Adipocyte (in vitro differentiated cells): ENCODE data around the gene NEXN.

Experiments used
- DNase-seq: peaks from one replicate; pipeline ENCODE4 v3.0.0-alpha.2; 2015; ENCODE audit warnings: low read depth
- H3K27me3 ChIP-seq: replicated peaks from 2 replicates; pipeline ENCODE4 v1.7.0; 2013; ENCODE audit warnings: mild to moderate bottlenecking, low read length, moderate library complexity; ENCODE audit not compliant: control insufficient read depth, insufficient read depth
- H3K36me3 ChIP-seq: 2 replicates; pipeline ENCODE4 v1.7.0; 2013; ENCODE audit warnings: low read length, mild to moderate bottlenecking, moderate library complexity; ENCODE audit not compliant: control insufficient read depth, insufficient read depth, severe bottlenecking
- H3K4me1 ChIP-seq: 2 replicates; pipeline ENCODE4 v1.7.0; 2013; ENCODE audit warnings: mild to moderate bottlenecking, low read length, moderate library complexity; ENCODE audit not compliant: control insufficient read depth, insufficient read depth
- H3K4me3 ChIP-seq: 2 replicates; pipeline ENCODE4 v1.7.0; 2013; ENCODE audit warnings: mild to moderate bottlenecking, low read length, moderate library complexity
- H3K9ac ChIP-seq: 2 replicates; pipeline ENCODE4 v1.7.0; 2013; ENCODE audit warnings: mild to moderate bottlenecking, low read length, moderate library complexity
- H3K9me3 ChIP-seq: 2 replicates; pipeline ENCODE4 v1.7.0; 2013; ENCODE audit warnings: mild to moderate bottlenecking, low read length, moderate library complexity; ENCODE audit not compliant: control insufficient read depth

NEXN gene

GRCh38 chr1:77874804-77875445 is 13.5 kb upstream of the NEXN start:
- Histone ChIP-seq H3K27me3 (no peaks in the 10 kb centered on the region), H3K9me3 (no peaks in the 10 kb centered on the region), H3K4me3 (no peak overlapping the region), H3K9ac (no peak overlapping the region), H3K4me1 (peaks cover 2% of the 10 kb centered on the region), H3K36me3 (peaks cover 15% of the 10 kb centered on the region)
- DNase-seq: peak; percentile 31

- H3K9me3 ChIP-seq: no peaks in the 10 kb centered on the region
- peaks cover 2% of the 10 kb centered on the region for H3K4me1 ChIP-seq
- no peak overlapping the region for H3K9ac ChIP-seq
- no peaks in the 10 kb centered on the region for H3K27me3 ChIP-seq
- peaks cover 15% of the 10 kb centered on the region for H3K36me3 ChIP-seq
- H3K4me3 ChIP-seq: no peak overlapping the region
- peak; percentile 46 for DNase-seq
These were observed 11.5 kb upstream of the NEXN start for GRCh38 chr1:77876884-77877283.

DNA sequence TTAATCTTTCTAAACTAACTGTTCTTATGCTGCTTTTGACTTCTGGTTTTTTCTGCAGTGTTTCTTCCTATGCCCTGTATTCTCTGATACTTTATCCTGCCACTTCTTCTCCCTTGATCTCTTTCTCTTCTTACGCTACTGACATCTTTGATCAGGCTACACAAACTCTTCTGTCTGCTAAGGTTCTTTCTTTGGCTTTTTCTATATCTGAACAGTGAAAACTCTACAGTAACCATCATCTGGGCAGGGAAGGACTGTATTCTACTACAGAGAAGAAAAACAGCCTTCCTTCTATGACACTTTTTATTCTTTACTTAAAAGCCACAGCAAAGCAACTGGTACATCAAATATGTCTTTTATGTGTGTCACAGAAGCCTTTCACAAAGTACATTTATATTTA is 7.4 kb upstream of the NEXN start:
- Histone ChIP-seq H3K9me3 (no peaks in the 10 kb centered on the region), H3K36me3 (peaks cover 5% of the 10 kb centered on the region), H3K4me1 (peaks cover 5% of the 10 kb centered on the region), H3K27me3 (no peaks in the 10 kb centered on the region), H3K9ac (no peak overlapping the region), H3K4me3 (no peak overlapping the region)
- DNase-seq: no peak

DNA sequence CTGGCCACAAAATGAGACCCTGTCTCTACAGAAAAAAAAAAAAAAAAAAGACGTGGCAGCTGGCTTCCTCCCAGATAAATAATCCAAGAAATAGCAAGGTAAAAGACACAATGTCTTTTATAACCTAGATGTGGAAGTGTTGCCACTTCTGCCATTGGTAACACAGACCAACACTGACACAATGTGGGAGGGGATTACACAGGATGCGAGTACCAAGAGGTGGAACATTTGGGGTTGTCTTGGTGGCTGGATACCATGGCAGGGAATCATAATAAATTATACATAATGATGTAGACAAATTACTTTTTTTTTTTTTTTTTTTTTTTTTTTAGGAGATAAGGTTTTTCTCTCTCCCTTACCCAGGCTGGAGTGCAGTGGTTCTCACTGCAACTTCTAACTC is 6.0 kb upstream of the NEXN start:
- Histone ChIP-seq H3K36me3 (peaks cover 5% of the 10 kb centered on the region), H3K9ac (no peak overlapping the region), H3K4me1 (peaks cover 5% of the 10 kb centered on the region), H3K27me3 (no peaks in the 10 kb centered on the region), H3K9me3 (no peaks in the 10 kb centered on the region), H3K4me3 (no peak overlapping the region)
- no peak for DNase-seq

DNA sequence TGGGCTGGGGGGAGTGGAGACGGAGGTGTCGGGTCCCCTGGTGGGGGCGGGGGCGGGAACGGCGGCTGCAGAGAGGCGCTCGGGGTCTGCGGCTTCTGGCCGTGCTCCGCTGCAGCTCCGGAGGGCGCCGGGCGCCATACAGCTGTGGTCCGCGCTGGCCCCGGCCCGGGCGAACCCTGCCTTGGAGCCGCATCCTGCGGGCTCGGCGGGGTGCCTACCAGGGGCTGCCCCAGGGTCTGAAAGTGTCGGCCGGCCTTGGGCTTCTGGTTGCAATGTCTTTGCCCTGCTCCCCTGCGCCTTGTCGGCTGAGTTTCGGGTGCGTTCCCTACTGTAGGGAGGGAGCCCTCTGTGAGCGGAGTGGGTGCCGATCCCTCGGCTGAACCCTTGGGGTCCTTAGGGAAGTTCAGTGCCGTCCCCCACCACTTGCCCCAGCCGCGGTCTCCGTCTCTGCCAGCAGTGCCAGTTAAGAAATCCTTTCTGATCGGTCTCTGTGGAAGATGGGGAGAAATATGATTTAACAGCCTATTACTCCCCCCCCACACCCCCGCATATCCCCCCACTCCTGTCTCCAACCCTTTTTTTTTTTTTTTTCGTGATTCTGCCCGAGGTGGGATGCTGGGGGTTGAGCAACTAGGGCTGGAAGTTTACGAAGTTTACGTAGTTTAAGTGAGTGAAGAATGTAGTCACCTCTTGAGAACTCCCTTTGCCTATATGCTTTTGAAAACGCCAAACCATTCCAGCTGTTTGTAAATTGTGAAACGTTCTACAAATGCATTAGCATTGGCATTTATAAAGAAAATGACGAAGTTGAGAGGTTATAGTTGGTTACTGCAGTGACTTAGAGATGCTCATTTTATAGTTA is 588 bp downstream of the NEXN start:
- H3K9ac ChIP-seq: peak overlapping the region; percentile 99
- H3K36me3 ChIP-seq: peaks cover 8% of the 10 kb centered on the region
- H3K4me3 ChIP-seq: peak overlapping the region; percentile 96
- no peaks in the 10 kb centered on the region for H3K9me3 ChIP-seq
- peaks cover 29% of the 10 kb centered on the region for H3K4me1 ChIP-seq
- no peaks in the 10 kb centered on the region for H3K27me3 ChIP-seq
- DNase-seq: peak; percentile 84

DNA sequence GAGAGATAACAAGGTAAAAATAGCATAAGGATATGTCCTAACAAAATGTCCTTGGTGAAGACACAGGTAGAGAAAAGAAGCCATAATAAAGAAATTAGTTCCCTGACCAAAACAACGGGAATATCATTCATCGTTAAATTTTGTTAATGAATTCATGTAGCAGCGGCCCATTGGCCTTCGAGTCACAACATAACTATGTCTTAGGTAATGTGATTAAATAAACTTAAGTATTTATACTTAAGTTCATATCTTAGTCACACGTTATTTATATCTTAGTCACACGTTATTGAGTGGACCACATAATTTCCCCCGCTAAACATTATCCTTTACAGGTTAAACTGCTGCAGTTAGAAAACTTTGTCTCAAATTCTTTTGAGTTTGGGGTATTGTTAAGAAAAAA is 1.2 kb downstream of the NEXN start:
- no peaks in the 10 kb centered on the region for H3K9me3 ChIP-seq
- DNase-seq: peak; percentile 82
- no peaks in the 10 kb centered on the region for H3K27me3 ChIP-seq
- peaks cover 29% of the 10 kb centered on the region for H3K4me1 ChIP-seq
- peaks cover 13% of the 10 kb centered on the region for H3K36me3 ChIP-seq
- H3K4me3 ChIP-seq: peak overlapping the region; percentile 96
- H3K9ac ChIP-seq: peak overlapping the region; percentile 99

DNA sequence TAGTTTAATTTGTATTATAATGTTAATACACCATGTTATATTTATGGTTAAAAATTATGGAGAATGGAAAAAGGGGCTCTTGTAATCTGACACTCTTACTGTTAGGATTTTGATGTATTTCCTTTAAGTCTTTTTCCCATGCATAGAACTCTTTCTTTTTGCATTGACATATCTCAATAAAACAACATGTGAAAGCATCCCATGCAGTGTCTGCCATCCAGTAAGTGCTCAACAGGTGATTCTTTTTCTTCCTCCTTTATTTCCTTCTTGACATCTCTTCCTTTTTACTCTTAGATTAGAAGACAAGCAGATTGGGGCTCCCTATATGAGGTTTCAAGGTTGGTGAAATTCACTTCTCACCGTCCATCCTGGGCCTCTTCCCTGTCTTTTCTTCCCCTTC is 2.8 kb downstream of the NEXN start:
- peaks cover 26% of the 10 kb centered on the region for H3K4me1 ChIP-seq
- peak overlapping the region; percentile 96 for H3K4me3 ChIP-seq
- H3K9ac ChIP-seq: peak overlapping the region; percentile 99
- no peaks in the 10 kb centered on the region for H3K9me3 ChIP-seq
- DNase-seq: no peak
- H3K36me3 ChIP-seq: peaks cover 19% of the 10 kb centered on the region
- H3K27me3 ChIP-seq: no peaks in the 10 kb centered on the region

DNA sequence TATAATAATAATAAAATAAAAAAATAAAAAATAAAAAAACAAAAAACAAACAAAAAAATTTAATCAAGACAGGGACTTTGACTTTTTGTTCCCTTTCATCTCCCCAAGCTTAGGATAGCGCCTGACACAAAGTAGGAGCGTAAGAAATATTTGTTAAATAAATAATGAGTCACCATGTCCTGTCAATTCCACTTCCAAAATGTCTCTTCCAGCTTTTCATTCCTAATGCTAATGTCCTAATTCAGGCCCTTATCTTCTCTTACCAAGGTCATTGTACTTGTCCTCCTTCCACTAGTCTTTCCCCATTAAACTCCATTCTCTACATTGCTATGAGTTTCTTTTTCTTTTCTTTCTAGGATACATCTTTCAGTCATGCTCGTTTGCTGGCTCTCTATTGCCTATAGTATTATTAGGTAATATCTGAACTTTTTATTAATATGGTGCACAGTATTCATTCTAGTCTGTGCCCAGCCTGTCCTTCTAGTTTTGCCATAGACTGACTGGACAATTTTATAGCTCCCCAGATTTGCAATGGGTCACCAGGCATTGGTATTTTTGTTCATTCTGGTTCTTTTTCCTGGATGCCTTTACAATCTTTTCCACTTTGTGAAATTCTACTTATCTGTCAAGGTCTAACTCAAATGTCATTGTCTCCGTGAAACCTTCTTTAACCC is 11.4 kb downstream of the NEXN start:
- peaks cover 14% of the 10 kb centered on the region for H3K4me1 ChIP-seq
- peaks cover 11% of the 10 kb centered on the region for H3K36me3 ChIP-seq
- no peak for DNase-seq
- no peaks in the 10 kb centered on the region for H3K9me3 ChIP-seq
- no peak overlapping the region for H3K9ac ChIP-seq
- no peaks in the 10 kb centered on the region for H3K27me3 ChIP-seq
- no peak overlapping the region for H3K4me3 ChIP-seq

DNA sequence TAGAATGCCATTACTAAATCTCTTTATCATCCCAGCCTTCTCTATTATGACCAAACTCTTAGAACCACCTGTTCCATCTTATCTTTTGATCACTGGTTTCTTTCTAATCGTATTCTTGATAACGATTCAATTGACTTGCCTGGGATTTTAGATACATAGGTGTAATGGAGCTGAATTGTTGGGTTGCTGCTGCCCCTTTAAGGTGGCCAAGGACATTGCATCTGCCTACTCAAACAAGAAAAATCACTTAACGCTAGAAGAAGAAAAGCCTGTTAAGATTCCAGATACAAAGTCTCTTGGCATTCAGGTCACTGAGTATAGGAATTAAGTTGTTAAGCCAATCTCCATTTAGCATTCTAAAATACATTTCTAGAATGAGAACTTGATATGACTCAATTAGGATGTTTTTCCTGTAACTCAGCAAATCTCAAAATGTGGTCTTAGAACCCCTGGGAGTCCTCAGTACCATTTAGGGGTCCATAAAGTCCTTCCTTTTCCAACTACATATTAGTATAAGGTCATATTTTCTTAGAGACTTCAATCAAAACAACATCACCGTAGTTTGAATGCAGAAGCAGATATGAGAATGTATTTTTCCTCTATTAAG is 12.4 kb downstream of the NEXN start:
- peak; percentile 70 for DNase-seq
- Histone ChIP-seq H3K9me3 (no peaks in the 10 kb centered on the region), H3K27me3 (no peaks in the 10 kb centered on the region)

GRCh38 chr1:77905603-77906002 is 17.2 kb downstream of the NEXN start:
- peaks cover 5% of the 10 kb centered on the region for H3K4me1 ChIP-seq
- H3K9ac ChIP-seq: no peak overlapping the region
- H3K9me3 ChIP-seq: no peaks in the 10 kb centered on the region
- no peak for DNase-seq
- no peaks in the 10 kb centered on the region for H3K27me3 ChIP-seq
- no peak overlapping the region for H3K4me3 ChIP-seq
- H3K36me3 ChIP-seq: peaks cover 13% of the 10 kb centered on the region

More for the DNA sequence above, 12.4 kb downstream of the NEXN start:
- Histone ChIP-seq H3K9ac (no peak overlapping the region), H3K4me3 (no peak overlapping the region), H3K36me3 (peaks cover 6% of the 10 kb centered on the region), H3K4me1 (peaks cover 14% of the 10 kb centered on the region)

DNA sequence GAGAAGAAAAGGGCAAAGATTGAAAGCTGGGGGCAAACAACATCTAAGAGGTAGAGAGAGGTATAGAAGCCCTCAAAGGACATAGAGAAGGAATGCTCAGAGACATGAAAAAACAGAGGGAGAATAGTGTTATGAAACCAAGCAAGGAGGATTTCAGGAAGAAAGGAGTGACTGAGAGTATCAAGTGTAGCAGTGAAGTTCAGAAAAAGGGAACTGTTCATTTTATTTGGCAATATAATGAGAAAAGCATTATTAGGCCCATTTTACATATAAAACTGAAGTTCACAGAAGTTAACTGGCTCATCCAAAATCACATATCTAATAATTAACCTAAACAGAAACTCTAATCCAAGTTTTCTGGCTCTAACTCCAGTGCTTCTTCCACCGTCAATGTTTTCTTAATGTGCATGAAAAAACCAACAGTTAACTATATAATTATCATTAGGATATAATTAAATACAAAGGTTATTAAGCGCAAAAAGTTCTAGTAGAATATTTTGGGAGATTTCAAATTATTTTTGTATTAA is 17.7 kb downstream of the NEXN start:
- H3K9me3 ChIP-seq: no peaks in the 10 kb centered on the region
- DNase-seq: no peak
- H3K27me3 ChIP-seq: no peaks in the 10 kb centered on the region
- H3K4me1 ChIP-seq: no peaks in the 10 kb centered on the region
- H3K4me3 ChIP-seq: no peak overlapping the region
- no peak overlapping the region for H3K9ac ChIP-seq
- peaks cover 17% of the 10 kb centered on the region for H3K36me3 ChIP-seq
